Stimulated activated CD4-positive, alpha-beta T cell treated with anti-CD3 and anti-CD28 coated beads, TNF-alpha, amount 100 ng/mL, for 48 hours (primary cell): ENCODE measurements around the gene LRRC32.

Experiments
- DNase-seq, 3 donors: peaks; one replicate each; pipeline ENCODE4 v3.0.0-alpha.2; 2020; ENCODE audit warnings: low read depth in 3 of 3

Gene LRRC32

GRCh38 chr11:76670485-76671236 lies at the start of gene LRRC32:
Gene LRRC32 (minus strand): TSS chr11:76670747. CDS start chr11:76665954, 4,793 bp downstream.
- peak in 2 of 3 donors; percentile 9 to 25 for DNase-seq

GRCh38 chr11:76719686-76720085 lies 49.1 kb upstream of the LRRC32 start:
- no peak for DNase-seq

- DNase-seq, result no peak
Measured at GRCh38 chr11:76719281-76719680, 48.7 kb upstream of the LRRC32 start.

- DNase-seq, result no peak
Measured at GRCh38 chr11:76717816-76718215, 47.3 kb upstream of the LRRC32 start.

- no peak for DNase-seq
Measured at GRCh38 chr11:76717369-76717768, 46.8 kb upstream of the LRRC32 start.

- DNase-seq, result no peak
Measured at GRCh38 chr11:76716268-76716667, 45.7 kb upstream of the LRRC32 start.

GRCh38 chr11:76714493-76714892 lies 43.9 kb upstream of the LRRC32 start:
- DNase-seq, result no peak

GRCh38 chr11:76713499-76713898 lies 43.0 kb upstream of the LRRC32 start:
- no peak for DNase-seq

GRCh38 chr11:76712125-76712524 lies 41.6 kb upstream of the LRRC32 start:
- no peak for DNase-seq

- DNase-seq, result no peak
Measured at GRCh38 chr11:76709756-76710155, 39.2 kb upstream of the LRRC32 start.

- DNase-seq, result no peak
Measured at GRCh38 chr11:76708972-76709660, 38.6 kb upstream of the LRRC32 start.

GRCh38 chr11:76707293-76707825 lies 36.8 kb upstream of the LRRC32 start:
- no peak for DNase-seq

- no peak for DNase-seq
Measured at GRCh38 chr11:76706667-76707066, 36.1 kb upstream of the LRRC32 start.

- no peak for DNase-seq
Measured at GRCh38 chr11:76705826-76706225, 35.3 kb upstream of the LRRC32 start.

- DNase-seq, result no peak
Measured at GRCh38 chr11:76704171-76704948, 33.8 kb upstream of the LRRC32 start.

- no peak for DNase-seq
Measured at GRCh38 chr11:76703707-76704106, 33.2 kb upstream of the LRRC32 start.

GRCh38 chr11:76702336-76703128 lies 32.0 kb upstream of the LRRC32 start:
- no peak for DNase-seq

GRCh38 chr11:76701294-76702040 lies 30.9 kb upstream of the LRRC32 start:
- no peak for DNase-seq

GRCh38 chr11:76700177-76701100 lies 29.9 kb upstream of the LRRC32 start:
- no peak for DNase-seq
